ENCODE measurements around the gene PEX10.

DNA sequence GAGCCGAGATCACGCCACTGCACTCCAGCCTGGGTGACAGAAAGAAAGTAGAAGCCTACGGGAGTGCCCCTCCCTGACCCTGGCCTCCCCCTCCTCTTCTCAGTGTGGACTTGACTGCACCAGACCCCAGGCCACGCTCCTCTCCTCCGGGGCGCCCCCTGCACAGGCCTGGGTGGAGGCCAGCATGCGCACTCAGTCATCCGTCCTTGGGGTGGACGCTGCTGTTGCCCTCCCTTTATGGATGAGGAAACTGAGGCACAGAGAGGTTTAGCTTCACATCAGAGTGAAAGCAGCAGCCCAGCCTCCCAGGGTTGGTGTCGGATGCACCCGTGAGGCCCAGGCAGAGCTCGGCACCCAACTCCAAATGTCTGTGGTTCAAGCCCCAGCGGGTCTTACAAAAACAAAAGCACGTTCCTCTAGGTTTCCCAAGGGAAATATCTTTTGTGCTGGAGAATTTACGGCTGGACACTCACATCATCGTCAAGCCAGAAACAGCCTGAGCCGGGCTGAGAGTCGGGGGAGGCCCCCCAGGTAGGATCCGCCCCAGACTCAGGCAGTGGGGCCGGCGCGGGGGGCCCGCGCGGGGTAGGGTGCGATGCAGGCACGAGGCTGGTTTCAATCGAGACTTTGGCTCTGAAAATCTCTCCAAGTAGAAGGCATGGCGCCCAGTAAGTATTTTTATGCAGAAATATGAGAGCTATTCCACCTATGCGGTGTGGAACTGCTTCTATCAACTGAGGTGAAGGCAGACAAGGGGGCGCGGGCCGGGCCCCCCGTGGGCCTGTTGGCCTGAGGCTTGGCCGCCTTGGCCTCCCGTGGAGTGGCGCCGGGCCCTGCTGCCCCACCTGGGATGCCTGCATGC, 57.6 kb downstream of the PEX10 start:
- TF ChIP-seq, protein P1, sequence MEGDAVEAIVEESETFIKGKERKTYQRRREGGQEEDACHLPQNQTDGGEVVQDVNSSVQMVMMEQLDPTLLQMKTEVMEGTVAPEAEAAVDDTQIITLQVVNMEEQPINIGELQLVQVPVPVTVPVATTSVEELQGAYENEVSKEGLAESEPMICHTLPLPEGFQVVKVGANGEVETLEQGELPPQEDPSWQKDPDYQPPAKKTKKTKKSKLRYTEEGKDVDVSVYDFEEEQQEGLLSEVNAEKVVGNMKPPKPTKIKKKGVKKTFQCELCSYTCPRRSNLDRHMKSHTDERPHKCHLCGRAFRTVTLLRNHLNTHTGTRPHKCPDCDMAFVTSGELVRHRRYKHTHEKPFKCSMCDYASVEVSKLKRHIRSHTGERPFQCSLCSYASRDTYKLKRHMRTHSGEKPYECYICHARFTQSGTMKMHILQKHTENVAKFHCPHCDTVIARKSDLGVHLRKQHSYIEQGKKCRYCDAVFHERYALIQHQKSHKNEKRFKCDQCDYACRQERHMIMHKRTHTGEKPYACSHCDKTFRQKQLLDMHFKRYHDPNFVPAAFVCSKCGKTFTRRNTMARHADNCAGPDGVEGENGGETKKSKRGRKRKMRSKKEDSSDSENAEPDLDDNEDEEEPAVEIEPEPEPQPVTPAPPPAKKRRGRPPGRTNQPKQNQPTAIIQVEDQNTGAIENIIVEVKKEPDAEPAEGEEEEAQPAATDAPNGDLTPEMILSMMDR (IDR thresholded peaks at IDR 0.05; ENCODE audit: low read depth, low read length, missing input control), result no peak
- TF ChIP-seq RXRA (IDR thresholded peaks at IDR 0.05) (no peak), RAD21 (IDR thresholded peaks at IDR 0.05) (no peak), EGR1 (IDR thresholded peaks at IDR 0.05; ENCODE audit: low read depth in 2 of 2) (no peak), YY1 (IDR thresholded peaks at IDR 0.05) (no peak), TAF1 (conservative IDR thresholded peaks at IDR 0.05) (no peak), JUND (IDR thresholded peaks at IDR 0.05) (no peak), FOXA1 (IDR thresholded peaks at IDR 0.05) (no peak), HNF4G (IDR thresholded peaks at IDR 0.05) (no peak), SP1 (IDR thresholded peaks at IDR 0.05) (no peak)
- TF ChIP-seq, protein P2, sequence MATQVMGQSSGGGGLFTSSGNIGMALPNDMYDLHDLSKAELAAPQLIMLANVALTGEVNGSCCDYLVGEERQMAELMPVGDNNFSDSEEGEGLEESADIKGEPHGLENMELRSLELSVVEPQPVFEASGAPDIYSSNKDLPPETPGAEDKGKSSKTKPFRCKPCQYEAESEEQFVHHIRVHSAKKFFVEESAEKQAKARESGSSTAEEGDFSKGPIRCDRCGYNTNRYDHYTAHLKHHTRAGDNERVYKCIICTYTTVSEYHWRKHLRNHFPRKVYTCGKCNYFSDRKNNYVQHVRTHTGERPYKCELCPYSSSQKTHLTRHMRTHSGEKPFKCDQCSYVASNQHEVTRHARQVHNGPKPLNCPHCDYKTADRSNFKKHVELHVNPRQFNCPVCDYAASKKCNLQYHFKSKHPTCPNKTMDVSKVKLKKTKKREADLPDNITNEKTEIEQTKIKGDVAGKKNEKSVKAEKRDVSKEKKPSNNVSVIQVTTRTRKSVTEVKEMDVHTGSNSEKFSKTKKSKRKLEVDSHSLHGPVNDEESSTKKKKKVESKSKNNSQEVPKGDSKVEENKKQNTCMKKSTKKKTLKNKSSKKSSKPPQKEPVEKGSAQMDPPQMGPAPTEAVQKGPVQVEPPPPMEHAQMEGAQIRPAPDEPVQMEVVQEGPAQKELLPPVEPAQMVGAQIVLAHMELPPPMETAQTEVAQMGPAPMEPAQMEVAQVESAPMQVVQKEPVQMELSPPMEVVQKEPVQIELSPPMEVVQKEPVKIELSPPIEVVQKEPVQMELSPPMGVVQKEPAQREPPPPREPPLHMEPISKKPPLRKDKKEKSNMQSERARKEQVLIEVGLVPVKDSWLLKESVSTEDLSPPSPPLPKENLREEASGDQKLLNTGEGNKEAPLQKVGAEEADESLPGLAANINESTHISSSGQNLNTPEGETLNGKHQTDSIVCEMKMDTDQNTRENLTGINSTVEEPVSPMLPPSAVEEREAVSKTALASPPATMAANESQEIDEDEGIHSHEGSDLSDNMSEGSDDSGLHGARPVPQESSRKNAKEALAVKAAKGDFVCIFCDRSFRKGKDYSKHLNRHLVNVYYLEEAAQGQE (IDR thresholded peaks at IDR 0.05), result no peak
- TF ChIP-seq, protein P3, sequence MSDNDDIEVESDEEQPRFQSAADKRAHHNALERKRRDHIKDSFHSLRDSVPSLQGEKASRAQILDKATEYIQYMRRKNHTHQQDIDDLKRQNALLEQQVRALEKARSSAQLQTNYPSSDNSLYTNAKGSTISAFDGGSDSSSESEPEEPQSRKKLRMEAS (IDR thresholded peaks at IDR 0.05), result no peak
- TF ChIP-seq, protein P4, sequence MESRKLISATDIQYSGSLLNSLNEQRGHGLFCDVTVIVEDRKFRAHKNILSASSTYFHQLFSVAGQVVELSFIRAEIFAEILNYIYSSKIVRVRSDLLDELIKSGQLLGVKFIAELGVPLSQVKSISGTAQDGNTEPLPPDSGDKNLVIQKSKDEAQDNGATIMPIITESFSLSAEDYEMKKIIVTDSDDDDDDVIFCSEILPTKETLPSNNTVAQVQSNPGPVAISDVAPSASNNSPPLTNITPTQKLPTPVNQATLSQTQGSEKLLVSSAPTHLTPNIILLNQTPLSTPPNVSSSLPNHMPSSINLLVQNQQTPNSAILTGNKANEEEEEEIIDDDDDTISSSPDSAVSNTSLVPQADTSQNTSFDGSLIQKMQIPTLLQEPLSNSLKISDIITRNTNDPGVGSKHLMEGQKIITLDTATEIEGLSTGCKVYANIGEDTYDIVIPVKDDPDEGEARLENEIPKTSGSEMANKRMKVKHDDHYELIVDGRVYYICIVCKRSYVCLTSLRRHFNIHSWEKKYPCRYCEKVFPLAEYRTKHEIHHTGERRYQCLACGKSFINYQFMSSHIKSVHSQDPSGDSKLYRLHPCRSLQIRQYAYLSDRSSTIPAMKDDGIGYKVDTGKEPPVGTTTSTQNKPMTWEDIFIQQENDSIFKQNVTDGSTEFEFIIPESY (IDR thresholded peaks at IDR 0.05), result no peak
- TF ChIP-seq, protein P5, sequence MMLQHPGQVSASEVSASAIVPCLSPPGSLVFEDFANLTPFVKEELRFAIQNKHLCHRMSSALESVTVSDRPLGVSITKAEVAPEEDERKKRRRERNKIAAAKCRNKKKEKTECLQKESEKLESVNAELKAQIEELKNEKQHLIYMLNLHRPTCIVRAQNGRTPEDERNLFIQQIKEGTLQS (IDR thresholded peaks at IDR 0.05), result no peak
